Measurements from ENCODE around the gene CLINT1. TPM values are rescaled to one million over a fixed set of nuclear protein-coding genes. Genes with fewer than 3 reads are reported as not detected.
A peak's percentile ranks its signal among the peaks of the same experiment; 100 is the strongest.

CLINT1 gene
- total and polyA plus RNA-seq, 2 of the 13 experiments (the other 11 are each of a cell fraction or from before 2014, with no cell fraction given), result 64.0 to 104 TPM

GRCh38 chr5:157743163-157744050, 115.5 kb downstream of the CLINT1 start, which contains the start of gene LSM11 (continued):
- 0 out of 2 replicates have a peak, but pooled peaks have one; percentile 69 for TF ChIP-seq ZNF784 (CRISPR knock-in tag; IDR thresholded peaks at IDR 0.05; ENCODE audit: borderline replicate concordance)
- no peak for TF ChIP-seq AKAP8 (CRISPR knock-in tag; IDR thresholded peaks at IDR 0.05)
- no peak for TF ChIP-seq ZFP37 (CRISPR knock-in tag; IDR thresholded peaks at IDR 0.05; ENCODE audit: borderline replicate concordance)
- TF ChIP-seq ASH2L (IDR thresholded peaks at IDR 0.05; ENCODE audit: insufficient read length, low read depth, low read length), result peak; percentile 62
- peak; percentile 79 for TF ChIP-seq SAP130 (CRISPR knock-in tag; IDR thresholded peaks at IDR 0.05; ENCODE audit: low read depth)
- 0 out of 4 replicates have a peak, but pooled peaks of 1 of the 2 experiments have one; percentile 33 for TF ChIP-seq EP300 (IDR thresholded peaks at IDR 0.05; ENCODE audit: low read depth in 2 of 2, low read length in 2 of 2)
- no peak for TF ChIP-seq EP300 (CRISPR knock-in tag; IDR thresholded peaks at IDR 0.05; ENCODE audit: borderline replicate concordance)
- TF ChIP-seq NFE2L2 (IDR thresholded peaks at IDR 0.05; ENCODE audit: low read length), result no peak
- no peak for TF ChIP-seq GLMP (CRISPR knock-in tag; IDR thresholded peaks at IDR 0.05; ENCODE audit: borderline replicate concordance)
- TF ChIP-seq HBP1 (CRISPR knock-in tag; IDR thresholded peaks at IDR 0.05; ENCODE audit: low read depth), result peak; percentile 92
- no peak for TF ChIP-seq ZNF569 (CRISPR knock-in tag; IDR thresholded peaks at IDR 0.05; ENCODE audit: borderline replicate concordance)
- peak; percentile 73 for TF ChIP-seq ZBTB7B (CRISPR knock-in tag; IDR thresholded peaks at IDR 0.05)
- no peak for TF ChIP-seq KDM6A (CRISPR knock-in tag; IDR thresholded peaks at IDR 0.05; ENCODE audit: low read depth)
- no peak for TF ChIP-seq ZNF83 (CRISPR knock-in tag; IDR thresholded peaks at IDR 0.05; ENCODE audit: borderline replicate concordance)
- TF ChIP-seq ZBTB34 (CRISPR knock-in tag; IDR thresholded peaks at IDR 0.05), result no peak
- no peak for TF ChIP-seq HOXA9 (CRISPR knock-in tag; IDR thresholded peaks at IDR 0.05; ENCODE audit: borderline replicate concordance)
- 0 out of 2 replicates have a peak, but pooled peaks have one; percentile 42 for TF ChIP-seq ARID3A (IDR thresholded peaks at IDR 0.05; ENCODE audit: low read depth, low read length)
- TF ChIP-seq ZFP36L1 (CRISPR knock-in tag; IDR thresholded peaks at IDR 0.05), result no peak
- TF ChIP-seq ZNF761 (CRISPR knock-in tag; conservative IDR thresholded peaks at IDR 0.05), result no peak; the same call in 1 of the 2 replicates
- peak; percentile 60; the same call in 1 of the 2 replicates for TF ChIP-seq ZNF350 (CRISPR knock-in tag; IDR thresholded peaks at IDR 0.05; ENCODE audit: borderline replicate concordance, low read depth)
- TF ChIP-seq ATF5 (CRISPR knock-in tag; IDR thresholded peaks at IDR 0.05; ENCODE audit: low read depth), result no peak

All from HepG2 (cell line).